Chondrocyte (in vitro differentiated cells): ENCODE data around the gene TDRD7. TPM values are rescaled to one million over a fixed set of nuclear protein-coding genes. Genes with fewer than 3 reads are reported as not detected.

Experiments used
- DNase-seq: peaks from one replicate; pipeline ENCODE4 v3.0.0; 2021; ENCODE audit warnings: mixed read lengths, low spot score
- H3K27ac Mint-ChIP-seq: one replicate; pipeline ENCODE4 v1.8.0; 2021; ENCODE audit warnings: mild to moderate bottlenecking, moderate library complexity, mixed read lengths; ENCODE audit not compliant: unreplicated experiment
- H3K27me3 Mint-ChIP-seq: 2 replicates; pipeline ENCODE4 v1.8.0; 2021; ENCODE audit warnings: low read depth, mixed read lengths
- H3K36me3 Mint-ChIP-seq: 2 replicates; pipeline ENCODE4 v1.8.0; 2021; ENCODE audit warnings: low read depth, mixed read lengths
- H3K4me1 Mint-ChIP-seq: 2 replicates; pipeline ENCODE4 v1.8.0; 2021; ENCODE audit warnings: low read depth, mild to moderate bottlenecking, mixed read lengths
- H3K4me3 Mint-ChIP-seq: one replicate; pipeline ENCODE4 v1.8.0; 2021; ENCODE audit warnings: mild to moderate bottlenecking, moderate library complexity, mixed read lengths; ENCODE audit not compliant: unreplicated experiment
- H3K9me3 Mint-ChIP-seq: 2 replicates; pipeline ENCODE4 v1.8.0; 2021; ENCODE audit warnings: low read depth, mixed read lengths
- total RNA-seq: library from RNA; stranded (reverse); gene quantifications from 3 replicates; pipeline ENCODE4 v1.2.1, GENCODE V29; 2021
- TF ChIP-seq, protein P1 (sequence below): fragments of 200-600 bp; sonication (generic); IDR thresholded peaks from 2 replicates; pipeline ENCODE4 v1.5.0; 2021; ENCODE audit warnings: antibody characterized with exemption, mild to moderate bottlenecking, moderate library complexity

The TDRD7 gene
- total RNA-seq, 1 donor from 2014 or later: 9.7 TPM

DNA sequence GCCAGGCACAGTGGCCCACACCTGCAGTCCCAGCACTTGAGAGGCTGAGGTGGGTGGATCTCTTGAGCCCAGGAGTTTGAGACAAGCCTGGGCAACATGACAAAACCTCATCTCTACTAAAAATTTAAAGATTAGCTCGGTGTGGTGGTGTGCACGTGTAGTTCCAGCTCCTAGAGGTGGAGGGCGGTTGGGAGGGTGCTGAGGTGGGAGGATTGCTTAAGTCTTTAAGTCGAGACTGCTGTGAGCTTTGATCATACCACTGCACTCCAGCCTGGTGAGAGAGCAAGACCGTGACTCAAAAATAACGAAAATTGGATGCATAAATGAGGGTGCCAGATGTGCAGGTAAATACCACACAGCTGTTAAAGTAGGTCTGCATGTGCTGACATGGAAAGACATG, 39.3 kb upstream of the TDRD7 start:
- no peak overlapping the region for H3K27ac Mint-ChIP-seq
- no peak overlapping the region for H3K4me3 Mint-ChIP-seq
- TF ChIP-seq, protein P1, sequence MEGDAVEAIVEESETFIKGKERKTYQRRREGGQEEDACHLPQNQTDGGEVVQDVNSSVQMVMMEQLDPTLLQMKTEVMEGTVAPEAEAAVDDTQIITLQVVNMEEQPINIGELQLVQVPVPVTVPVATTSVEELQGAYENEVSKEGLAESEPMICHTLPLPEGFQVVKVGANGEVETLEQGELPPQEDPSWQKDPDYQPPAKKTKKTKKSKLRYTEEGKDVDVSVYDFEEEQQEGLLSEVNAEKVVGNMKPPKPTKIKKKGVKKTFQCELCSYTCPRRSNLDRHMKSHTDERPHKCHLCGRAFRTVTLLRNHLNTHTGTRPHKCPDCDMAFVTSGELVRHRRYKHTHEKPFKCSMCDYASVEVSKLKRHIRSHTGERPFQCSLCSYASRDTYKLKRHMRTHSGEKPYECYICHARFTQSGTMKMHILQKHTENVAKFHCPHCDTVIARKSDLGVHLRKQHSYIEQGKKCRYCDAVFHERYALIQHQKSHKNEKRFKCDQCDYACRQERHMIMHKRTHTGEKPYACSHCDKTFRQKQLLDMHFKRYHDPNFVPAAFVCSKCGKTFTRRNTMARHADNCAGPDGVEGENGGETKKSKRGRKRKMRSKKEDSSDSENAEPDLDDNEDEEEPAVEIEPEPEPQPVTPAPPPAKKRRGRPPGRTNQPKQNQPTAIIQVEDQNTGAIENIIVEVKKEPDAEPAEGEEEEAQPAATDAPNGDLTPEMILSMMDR: no peak
- peaks cover 18% of the 10 kb centered on the region for H3K9me3 Mint-ChIP-seq
- no peaks in the 10 kb centered on the region for H3K27me3 Mint-ChIP-seq
- no peak for DNase-seq
- no peaks in the 10 kb centered on the region for H3K4me1 Mint-ChIP-seq
- H3K36me3 Mint-ChIP-seq: peaks cover 40% of the 10 kb centered on the region

DNA sequence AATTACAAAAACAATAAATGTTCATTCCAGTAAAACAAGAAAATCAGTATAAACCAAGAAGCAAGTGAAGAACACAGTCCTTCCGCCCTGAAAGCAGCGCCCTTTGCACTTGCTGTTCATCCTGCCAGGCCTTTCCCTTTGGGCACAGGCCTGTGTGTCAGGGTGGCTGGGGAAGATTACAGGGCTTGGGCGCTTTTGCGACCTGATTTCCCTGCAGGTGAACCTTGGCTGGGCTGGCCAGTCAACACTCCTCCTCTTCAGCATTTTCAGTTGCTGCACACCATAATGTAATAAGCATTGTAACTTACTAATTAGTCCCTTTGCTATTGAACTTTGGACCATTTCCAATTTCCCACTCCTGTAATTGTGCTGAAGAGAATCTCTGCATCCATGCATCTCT, 38.6 kb upstream of the TDRD7 start:
- TF ChIP-seq, protein P1: no peak
- no peak overlapping the region for H3K4me3 Mint-ChIP-seq
- H3K9me3 Mint-ChIP-seq: peaks cover 16% of the 10 kb centered on the region
- no peak overlapping the region for H3K27ac Mint-ChIP-seq
- peaks cover 40% of the 10 kb centered on the region for H3K36me3 Mint-ChIP-seq
- DNase-seq: no peak
- no peaks in the 10 kb centered on the region for H3K27me3 Mint-ChIP-seq
- no peaks in the 10 kb centered on the region for H3K4me1 Mint-ChIP-seq

DNA sequence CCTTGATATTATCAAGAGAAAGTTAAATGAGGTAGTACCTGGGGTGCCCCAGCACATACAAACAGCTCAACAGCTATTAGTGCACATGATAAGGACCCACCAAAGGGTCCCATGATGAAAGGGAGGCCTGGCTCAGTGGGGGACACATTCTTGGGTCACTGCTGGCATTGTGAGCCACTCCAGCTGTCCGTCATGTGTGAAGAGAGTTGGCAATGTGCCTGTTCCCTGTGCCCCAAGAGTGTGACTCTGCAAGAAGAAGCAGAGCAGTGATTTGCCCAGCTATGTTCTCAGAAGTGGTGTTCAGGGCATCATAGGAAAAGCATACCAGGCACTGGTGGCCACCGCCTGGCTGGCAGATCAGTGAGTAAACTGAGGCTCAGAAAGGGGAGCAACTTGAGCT, 37.1 kb upstream of the TDRD7 start:
- H3K27me3 Mint-ChIP-seq: no peaks in the 10 kb centered on the region
- H3K36me3 Mint-ChIP-seq: peaks cover 37% of the 10 kb centered on the region
- peaks cover 3% of the 10 kb centered on the region for H3K9me3 Mint-ChIP-seq
- H3K4me1 Mint-ChIP-seq: no peaks in the 10 kb centered on the region
- DNase-seq: no peak
- TF ChIP-seq, protein P1: no peak
- H3K27ac Mint-ChIP-seq: no peak overlapping the region
- H3K4me3 Mint-ChIP-seq: no peak overlapping the region

DNA sequence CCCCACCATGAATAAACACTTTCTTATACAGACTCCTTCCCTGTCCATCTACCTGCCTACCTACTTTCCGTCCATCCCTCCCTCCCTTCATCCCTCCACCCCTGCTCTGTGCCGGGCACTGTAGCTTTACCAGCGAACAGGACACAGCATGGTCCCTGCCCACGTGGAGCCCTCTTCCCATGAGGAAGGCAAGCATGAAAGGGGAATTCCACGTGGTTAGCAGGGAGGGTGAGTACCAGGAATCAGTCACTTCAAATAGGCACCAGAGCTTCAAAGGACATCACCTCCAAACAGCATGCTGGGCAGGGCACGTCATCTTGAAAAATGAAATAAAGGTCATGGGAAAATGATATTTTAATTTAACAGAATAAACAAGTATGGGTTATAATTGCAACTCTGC, 35.0 kb upstream of the TDRD7 start:
- peaks cover under 1% of the 10 kb centered on the region for H3K4me1 Mint-ChIP-seq
- H3K27ac Mint-ChIP-seq: no peak overlapping the region
- DNase-seq: no peak
- peaks cover 26% of the 10 kb centered on the region for H3K36me3 Mint-ChIP-seq
- TF ChIP-seq, protein P1: no peak
- H3K27me3 Mint-ChIP-seq: no peaks in the 10 kb centered on the region
- no peaks in the 10 kb centered on the region for H3K9me3 Mint-ChIP-seq
- H3K4me3 Mint-ChIP-seq: no peak overlapping the region

DNA sequence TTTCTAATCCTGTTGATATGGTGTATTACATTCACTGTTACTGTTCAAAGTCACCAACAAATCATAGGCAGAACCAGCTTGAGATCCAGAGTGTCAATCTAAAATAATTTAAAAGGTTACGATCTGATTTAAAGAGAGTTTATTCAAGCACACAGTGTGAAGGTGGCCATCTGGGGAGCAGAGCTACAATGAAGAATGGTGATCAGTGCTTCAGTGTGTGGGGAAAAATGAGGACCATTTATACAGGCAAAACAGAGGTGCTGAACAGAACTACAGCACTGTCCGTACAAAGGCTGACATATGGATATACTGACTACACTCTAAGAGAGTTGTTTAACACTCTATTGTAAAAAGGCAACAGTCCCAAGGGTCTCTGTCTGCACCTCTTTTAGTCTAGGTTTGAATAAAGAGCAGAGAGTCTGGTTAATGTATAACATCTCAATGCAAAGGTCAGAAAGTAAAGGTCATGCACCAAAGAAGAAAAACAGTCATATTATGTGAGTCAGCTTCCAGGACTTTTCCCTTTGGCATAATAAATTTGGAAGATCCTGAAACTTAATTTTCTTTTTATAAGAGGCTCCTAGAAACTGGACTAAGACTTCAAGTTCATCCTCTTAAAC, 29.7 kb upstream of the TDRD7 start:
- DNase-seq: no peak
- no peaks in the 10 kb centered on the region for H3K27me3 Mint-ChIP-seq
- peaks cover 5% of the 10 kb centered on the region for H3K4me1 Mint-ChIP-seq
- no peak overlapping the region for H3K4me3 Mint-ChIP-seq
- H3K36me3 Mint-ChIP-seq: peaks cover 12% of the 10 kb centered on the region
- H3K9me3 Mint-ChIP-seq: no peaks in the 10 kb centered on the region
- no peak overlapping the region for H3K27ac Mint-ChIP-seq
- TF ChIP-seq, protein P1: no peak
